SK-N-SH treated with all-trans-retinoic acid at 6 μM for 48 hours (cell line): Measurements from ENCODE around the gene PRPSAP2.

Experiments used
- ESRRG ChIP-seq: fragments of 250-450 bp; sonication (Bioruptor Pico); IDR thresholded peaks from 2 replicates; pipeline ENCODE4 v1.6.1; 2021; ENCODE audit warnings: mild to moderate bottlenecking
- GLIS3 ChIP-seq: fragments of 250-450 bp; sonication (Bioruptor Pico); IDR thresholded peaks from 2 replicates; pipeline ENCODE4 v1.5.0; 2020; ENCODE audit warnings: mild to moderate bottlenecking, moderate library complexity
- ZFP3 ChIP-seq: fragments of 250-450 bp; sonication (Bioruptor Pico); IDR thresholded peaks from 2 replicates; pipeline ENCODE4 v1.5.0; 2020; ENCODE audit warnings: mild to moderate bottlenecking, moderate library complexity
- TF ChIP-seq, protein P1 (sequence below): fragments of 250-450 bp; sonication (Bioruptor Pico); IDR thresholded peaks from 2 replicates; pipeline ENCODE4 v1.5.0; 2020; ENCODE audit warnings: mild to moderate bottlenecking, moderate library complexity

GRCh38 chr17:18976201-18976600, 118.3 kb downstream of the PRPSAP2 start:
- TF ChIP-seq ZFP3 (CRISPR knock-in tag) (no peak), GLIS3 (CRISPR knock-in tag) (no peak), ESRRG (CRISPR knock-in tag) (no peak)
- TF ChIP-seq, protein P1, sequence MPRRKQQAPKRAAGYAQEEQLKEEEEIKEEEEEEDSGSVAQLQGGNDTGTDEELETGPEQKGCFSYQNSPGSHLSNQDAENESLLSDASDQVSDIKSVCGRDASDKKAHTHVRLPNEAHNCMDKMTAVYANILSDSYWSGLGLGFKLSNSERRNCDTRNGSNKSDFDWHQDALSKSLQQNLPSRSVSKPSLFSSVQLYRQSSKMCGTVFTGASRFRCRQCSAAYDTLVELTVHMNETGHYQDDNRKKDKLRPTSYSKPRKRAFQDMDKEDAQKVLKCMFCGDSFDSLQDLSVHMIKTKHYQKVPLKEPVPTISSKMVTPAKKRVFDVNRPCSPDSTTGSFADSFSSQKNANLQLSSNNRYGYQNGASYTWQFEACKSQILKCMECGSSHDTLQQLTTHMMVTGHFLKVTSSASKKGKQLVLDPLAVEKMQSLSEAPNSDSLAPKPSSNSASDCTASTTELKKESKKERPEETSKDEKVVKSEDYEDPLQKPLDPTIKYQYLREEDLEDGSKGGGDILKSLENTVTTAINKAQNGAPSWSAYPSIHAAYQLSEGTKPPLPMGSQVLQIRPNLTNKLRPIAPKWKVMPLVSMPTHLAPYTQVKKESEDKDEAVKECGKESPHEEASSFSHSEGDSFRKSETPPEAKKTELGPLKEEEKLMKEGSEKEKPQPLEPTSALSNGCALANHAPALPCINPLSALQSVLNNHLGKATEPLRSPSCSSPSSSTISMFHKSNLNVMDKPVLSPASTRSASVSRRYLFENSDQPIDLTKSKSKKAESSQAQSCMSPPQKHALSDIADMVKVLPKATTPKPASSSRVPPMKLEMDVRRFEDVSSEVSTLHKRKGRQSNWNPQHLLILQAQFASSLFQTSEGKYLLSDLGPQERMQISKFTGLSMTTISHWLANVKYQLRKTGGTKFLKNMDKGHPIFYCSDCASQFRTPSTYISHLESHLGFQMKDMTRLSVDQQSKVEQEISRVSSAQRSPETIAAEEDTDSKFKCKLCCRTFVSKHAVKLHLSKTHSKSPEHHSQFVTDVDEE (CRISPR knock-in tag), result no peak
